GM13977 (cell line): ENCODE results near the gene SSH2.

Source experiments
- DNase-seq: peaks from one replicate; pipeline ENCODE4 v3.0.0; 2012; ENCODE audit warnings: low spot score
- in situ Hi-C: fragments of 300-500 bp; cut with MboI; formaldehyde crosslinking; loops from one replicate; pipeline ENCODE4 v1.12.0; 2022; ENCODE audit warnings: low sequenced_read_pairs, low pct_unique_long_range_greater_than_20kb, mixed read lengths, inconsistent platforms; ENCODE audit not compliant: unreplicated experiment
- TF ChIP-seq, protein P1 (sequence below): IDR thresholded peaks from 2 replicates; pipeline ENCODE4 v1.5.1; 2012; ENCODE audit warnings: mild to moderate bottlenecking, control low read depth; ENCODE audit not compliant: insufficient read depth; ENCODE audit errors: extremely low read depth, missing control alignments

SSH2 gene

DNA sequence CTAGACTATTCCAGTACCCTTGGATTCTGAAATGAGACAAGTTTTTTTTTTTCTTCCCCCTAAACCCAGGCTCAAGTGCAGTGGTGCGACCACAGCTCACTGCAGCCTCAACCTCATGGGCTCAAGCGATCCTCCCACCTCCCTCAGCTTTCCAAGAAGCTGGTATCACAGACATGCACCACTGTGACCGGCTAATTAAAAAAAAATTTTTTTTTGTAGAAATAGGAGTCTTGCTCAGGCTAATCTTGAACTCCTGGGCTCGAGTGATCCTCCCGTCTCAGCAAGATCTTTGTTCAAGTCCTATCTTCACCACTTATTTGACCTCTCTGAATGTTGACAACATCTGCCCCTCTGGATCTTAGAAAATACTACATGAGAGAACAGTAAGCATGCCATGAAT lies 280.7 kb downstream of the SSH2 start:
- TF ChIP-seq, protein P1, sequence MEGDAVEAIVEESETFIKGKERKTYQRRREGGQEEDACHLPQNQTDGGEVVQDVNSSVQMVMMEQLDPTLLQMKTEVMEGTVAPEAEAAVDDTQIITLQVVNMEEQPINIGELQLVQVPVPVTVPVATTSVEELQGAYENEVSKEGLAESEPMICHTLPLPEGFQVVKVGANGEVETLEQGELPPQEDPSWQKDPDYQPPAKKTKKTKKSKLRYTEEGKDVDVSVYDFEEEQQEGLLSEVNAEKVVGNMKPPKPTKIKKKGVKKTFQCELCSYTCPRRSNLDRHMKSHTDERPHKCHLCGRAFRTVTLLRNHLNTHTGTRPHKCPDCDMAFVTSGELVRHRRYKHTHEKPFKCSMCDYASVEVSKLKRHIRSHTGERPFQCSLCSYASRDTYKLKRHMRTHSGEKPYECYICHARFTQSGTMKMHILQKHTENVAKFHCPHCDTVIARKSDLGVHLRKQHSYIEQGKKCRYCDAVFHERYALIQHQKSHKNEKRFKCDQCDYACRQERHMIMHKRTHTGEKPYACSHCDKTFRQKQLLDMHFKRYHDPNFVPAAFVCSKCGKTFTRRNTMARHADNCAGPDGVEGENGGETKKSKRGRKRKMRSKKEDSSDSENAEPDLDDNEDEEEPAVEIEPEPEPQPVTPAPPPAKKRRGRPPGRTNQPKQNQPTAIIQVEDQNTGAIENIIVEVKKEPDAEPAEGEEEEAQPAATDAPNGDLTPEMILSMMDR = no peak
- DNase-seq = no peak
- in situ Hi-C loops = loop anchor here (10.0 to 25.0 kb wide), 2 partner anchors 125 to 288 kb away; partner anchors contain the start of genes EFCAB5 and SSH2

DNA sequence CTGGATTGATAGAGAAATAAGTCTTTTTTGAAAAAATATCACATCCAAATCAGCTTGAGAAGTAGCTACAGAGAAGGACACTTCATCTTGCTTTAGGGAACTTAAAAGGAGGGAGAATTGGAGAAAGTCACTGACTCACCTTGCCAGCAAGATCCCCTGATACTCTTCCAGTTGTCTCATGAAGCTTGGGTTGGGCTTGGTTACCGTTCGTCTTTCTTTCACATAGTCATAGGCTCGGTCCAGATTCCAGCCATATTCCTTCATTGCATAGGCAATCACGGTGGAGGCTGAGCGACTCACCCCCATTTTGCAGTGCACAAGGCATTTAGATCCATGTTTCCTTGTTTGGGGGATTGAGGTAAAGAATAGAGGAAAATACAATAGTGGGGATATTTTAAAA lies 282.0 kb downstream of the SSH2 start:
- in situ Hi-C loops = loop anchor here (10.0 to 25.0 kb wide), 2 partner anchors 127 to 289 kb away; partner anchors contain the start of genes EFCAB5 and SSH2
- no peak for DNase-seq

DNA sequence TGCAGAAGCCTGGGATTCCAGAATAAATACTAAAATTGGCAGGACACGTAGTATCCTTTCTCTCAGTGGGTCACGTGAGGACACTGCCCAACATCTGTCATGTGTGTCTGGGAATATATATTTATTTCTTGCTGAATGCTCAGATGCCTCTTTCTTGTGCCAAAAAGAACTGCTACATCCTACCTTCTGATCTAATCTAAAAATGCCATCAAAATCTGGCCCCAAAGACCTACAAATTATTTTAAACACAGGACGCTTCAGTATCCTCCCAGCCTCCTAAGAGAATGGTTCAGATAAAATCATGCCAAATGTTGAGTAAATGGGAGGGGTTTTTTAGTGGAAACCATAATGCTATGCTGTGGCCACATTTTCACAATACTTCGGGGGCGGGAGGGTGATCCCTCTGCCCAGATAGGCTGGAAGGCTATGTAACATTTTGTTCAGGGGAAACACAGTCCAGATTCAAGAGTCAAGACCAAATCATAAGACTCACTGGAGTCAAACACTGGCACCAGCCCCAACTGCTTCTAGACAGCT lies 284.4 kb downstream of the SSH2 start:
- DNase-seq = no peak
- in situ Hi-C loops = loop anchor here (10.0 to 25.0 kb wide), 2 partner anchors 129 to 292 kb away; partner anchors contain the start of genes EFCAB5 and SSH2
- TF ChIP-seq, protein P1 = no peak

More for the DNA sequence above, 282.0 kb downstream of the SSH2 start:
- TF ChIP-seq, protein P1 = no peak

DNA sequence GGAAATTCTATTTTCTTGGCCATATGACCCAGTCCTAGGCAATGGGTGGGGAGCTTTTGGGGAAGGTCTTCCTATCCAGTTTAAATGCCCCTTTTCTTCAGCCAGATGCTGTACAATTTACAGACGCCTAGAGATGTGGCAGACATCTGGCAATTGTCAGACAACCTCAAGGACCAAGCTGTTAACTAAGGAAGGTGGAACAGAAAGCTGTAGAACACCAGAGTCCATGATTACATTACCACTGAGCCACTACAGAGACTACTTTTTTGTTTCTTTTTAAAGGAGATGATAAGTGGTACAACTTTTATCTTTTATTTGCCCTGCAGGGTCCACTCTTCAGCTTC lies 286.2 kb downstream of the SSH2 start:
- TF ChIP-seq, protein P1 = no peak
- DNase-seq = no peak
- in situ Hi-C loops = loop anchor here (10.0 to 25.0 kb wide), 2 partner anchors 131 to 294 kb away; partner anchors contain the start of genes EFCAB5 and SSH2

DNA sequence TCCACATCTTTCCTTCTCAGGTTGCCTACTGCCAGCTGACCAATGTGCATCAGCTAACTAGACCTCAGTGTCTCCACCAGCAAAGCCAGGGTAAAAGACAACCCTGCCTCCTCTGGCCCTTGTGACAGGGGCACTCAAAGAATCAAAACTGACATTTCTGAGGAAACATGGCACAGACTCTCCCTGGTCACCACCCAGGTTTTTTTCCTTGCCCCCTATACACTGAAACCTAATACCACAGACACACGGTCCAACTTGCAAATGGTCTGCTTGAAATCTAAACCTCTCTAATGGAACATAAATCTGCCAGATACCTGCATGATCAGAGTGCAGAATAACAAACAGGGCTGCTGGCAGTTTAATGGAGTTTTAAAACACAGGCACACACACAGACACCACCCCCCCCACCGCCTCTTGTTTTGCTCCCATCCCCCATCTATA lies 287.8 kb downstream of the SSH2 start:
- no peak for DNase-seq
- in situ Hi-C loops = loop anchor here (10.0 to 25.0 kb wide), 2 partner anchors 133 to 295 kb away; partner anchors contain the start of genes EFCAB5 and SSH2
- TF ChIP-seq, protein P1 = no peak

DNA sequence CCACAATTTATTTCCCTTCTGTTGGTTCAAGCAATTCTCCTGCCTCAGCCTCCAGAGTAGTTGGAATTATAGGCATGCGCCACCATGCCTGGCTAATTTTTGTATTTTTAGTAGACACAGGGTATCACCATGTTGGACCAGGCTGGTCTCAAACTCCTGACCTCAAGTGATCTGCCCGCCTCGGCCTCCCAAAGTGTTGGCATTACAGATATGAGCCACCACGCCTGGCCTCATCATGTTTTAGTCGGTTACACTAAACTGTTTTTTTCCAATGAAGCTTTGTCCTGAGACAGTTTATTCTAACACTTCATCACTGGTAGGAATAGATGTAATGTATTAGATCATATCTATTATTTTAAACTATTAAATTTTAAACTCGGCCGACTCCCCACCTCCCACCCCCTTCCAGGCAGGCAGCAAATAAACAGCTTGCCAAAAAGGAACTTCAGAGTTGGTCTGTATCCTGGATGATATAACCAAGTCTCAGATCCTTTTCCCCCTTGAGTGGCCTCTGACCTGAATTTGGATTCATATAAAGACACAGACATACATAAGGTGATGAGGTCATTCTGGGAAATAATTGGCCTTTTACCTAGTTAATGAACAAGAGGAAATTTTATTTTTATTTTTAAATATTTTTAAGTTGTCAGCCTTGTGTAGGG lies 288.9 kb downstream of the SSH2 start:
- DNase-seq = no peak
- in situ Hi-C loops = loop anchor here (10.0 to 25.0 kb wide), 2 partner anchors 134 to 296 kb away; partner anchors contain the start of genes EFCAB5 and SSH2

More for the DNA sequence above, 288.9 kb downstream of the SSH2 start:
- TF ChIP-seq, protein P1 = no peak
